Measurements from ENCODE around the gene ATL3.
"Not testable (repeated sequence)": the region's sequence is repeated elsewhere in the genome, so short reads cannot be mapped to it uniquely, and the experiment has no call there.

The ATL3 gene

DNA sequence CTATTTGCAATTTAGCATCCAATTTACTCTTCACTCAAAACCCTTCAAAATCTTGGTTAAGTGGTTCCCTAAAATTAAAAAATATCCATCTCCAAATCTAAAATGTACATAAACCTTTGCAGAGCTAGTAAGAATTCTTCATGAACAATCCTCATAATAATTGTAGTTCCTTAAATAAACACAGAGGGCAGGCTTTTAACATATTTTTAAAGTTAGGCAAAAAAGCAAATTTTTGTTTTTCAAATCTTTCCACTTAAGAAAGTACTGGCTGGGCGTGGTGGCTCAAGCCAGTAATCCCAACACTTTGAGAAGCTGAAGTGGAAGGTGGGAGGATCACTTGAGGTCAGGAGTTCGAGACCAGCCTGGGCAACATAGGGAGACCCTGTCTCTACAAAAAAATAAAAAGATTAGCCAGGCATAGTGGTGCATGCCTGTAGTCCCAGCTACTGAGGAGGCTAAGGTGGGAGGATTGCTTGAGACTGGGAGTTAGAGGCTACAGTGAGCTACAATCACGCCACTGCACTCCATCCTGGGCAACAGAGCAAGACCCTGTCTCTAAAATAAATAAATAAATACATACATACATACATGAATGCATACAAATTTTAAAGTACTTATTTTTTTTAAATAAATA, 31.9 kb downstream of the ATL3 start:
- H3K27ac ChIP-seq (replicated peaks; ENCODE audit: low read length) = no peak overlapping the region

GRCh38 chr11:63638436-63638835, 32.7 kb downstream of the ATL3 start:
- H2BK15ac ChIP-seq (ENCODE audit: low read length); H3K27ac ChIP-seq (replicated peaks; ENCODE audit: low read length); H3K14ac ChIP-seq (ENCODE audit: low read length); H3K4me3 ChIP-seq (ENCODE audit: low read length in 2 of 2); H3K4me1 ChIP-seq (ENCODE audit: control insufficient read depth in 2 of 2, insufficient read depth in 1 of 2, low read depth in 1 of 2, low read length in 2 of 2); H2BK12ac ChIP-seq (ENCODE audit: low read length); H3K9me3 ChIP-seq (replicated peaks in 1 of 2; ENCODE audit: control insufficient read depth in 2 of 2, insufficient read depth in 1 of 2, low read depth in 1 of 2, low read length in 2 of 2); H3K9ac ChIP-seq (ENCODE audit: low read depth, low read length, poor library complexity); H3K27me3 ChIP-seq (ENCODE audit: control insufficient read depth in 3 of 3, insufficient read depth in 3 of 3, low read depth in 1 of 3, low read length in 3 of 3); H3K4ac ChIP-seq (ENCODE audit: low read length); DNase-seq (ENCODE audit: low spot score); H3K79me1 ChIP-seq (ENCODE audit: low read depth, low read length); H2BK120ac ChIP-seq (ENCODE audit: low read depth, low read length); H3K36me3 ChIP-seq (replicated peaks in 1 of 2; ENCODE audit: control insufficient read depth in 2 of 2, insufficient read depth in 2 of 2, low read length in 2 of 2); H4K91ac ChIP-seq (ENCODE audit: low read depth, low read length, poor library complexity); H3K4me2 ChIP-seq (ENCODE audit: insufficient read depth, low read length, poor library complexity, severe bottlenecking); H2AK5ac ChIP-seq (ENCODE audit: low read depth, low read length); H2AFZ ChIP-seq (ENCODE audit: low read length); H3K18ac ChIP-seq (ENCODE audit: low read length); H4K8ac ChIP-seq (ENCODE audit: low read depth, low read length); H3K23ac ChIP-seq (ENCODE audit: low read depth, low read length, poor library complexity); H2BK5ac ChIP-seq (ENCODE audit: low read length): not testable (repeated sequence)
- WGBS, 2 donors (ENCODE audit: extremely low coverage in 2 of 2, insufficient read length in 2 of 2, insufficient replicate concordance in 1 of 2) = no CpG with 5 or more reads among the region's 8 CpGs

More for the DNA sequence above, 31.9 kb downstream of the ATL3 start:
- no peak overlapping the region for H3K23ac ChIP-seq (ENCODE audit: low read depth, low read length, poor library complexity)
- no peak overlapping the region for H2BK15ac ChIP-seq (ENCODE audit: low read length)
- no peak for DNase-seq (ENCODE audit: low spot score)
- H2AFZ ChIP-seq (ENCODE audit: low read length) = no peak overlapping the region
- H3K36me3 ChIP-seq (replicated peaks in 1 of 2; ENCODE audit: control insufficient read depth in 2 of 2, insufficient read depth in 2 of 2, low read length in 2 of 2) = peaks cover 3 to 8% of the 10 kb centered on the region in 2 donors
- no peak overlapping the region for H3K4me2 ChIP-seq (ENCODE audit: insufficient read depth, low read length, poor library complexity, severe bottlenecking)
- no peak overlapping the region for H3K4ac ChIP-seq (ENCODE audit: low read length)
- no peak overlapping the region for H4K91ac ChIP-seq (ENCODE audit: low read depth, low read length, poor library complexity)
- no peak overlapping the region for H3K4me3 ChIP-seq (ENCODE audit: low read length in 2 of 2)
- no CpG with 5 or more reads among the region's 3 CpGs for WGBS, 2 donors (ENCODE audit: extremely low coverage in 2 of 2, insufficient read length in 2 of 2, insufficient replicate concordance in 1 of 2)
- H3K14ac ChIP-seq (ENCODE audit: low read length) = no peak overlapping the region
- no peak overlapping the region for H3K9ac ChIP-seq (ENCODE audit: low read depth, low read length, poor library complexity)
- no peak overlapping the region for H2BK5ac ChIP-seq (ENCODE audit: low read length)
- no peak overlapping the region for H3K18ac ChIP-seq (ENCODE audit: low read length)
- H2BK120ac ChIP-seq (ENCODE audit: low read depth, low read length) = no peak overlapping the region
- no peak overlapping the region for H4K8ac ChIP-seq (ENCODE audit: low read depth, low read length)
- H2AK5ac ChIP-seq (ENCODE audit: low read depth, low read length) = no peak overlapping the region
- peaks cover 0 to 3% of the 10 kb centered on the region in 2 donors for H3K4me1 ChIP-seq (ENCODE audit: control insufficient read depth in 2 of 2, insufficient read depth in 1 of 2, low read depth in 1 of 2, low read length in 2 of 2)
- no peaks in the 10 kb centered on the region for H3K79me1 ChIP-seq (ENCODE audit: low read depth, low read length)
- H2BK12ac ChIP-seq (ENCODE audit: low read length) = no peak overlapping the region
- no peaks in the 10 kb centered on the region for H3K27me3 ChIP-seq (ENCODE audit: control insufficient read depth in 3 of 3, insufficient read depth in 3 of 3, low read depth in 1 of 3, low read length in 3 of 3)
- H3K9me3 ChIP-seq (replicated peaks in 1 of 2; ENCODE audit: control insufficient read depth in 2 of 2, insufficient read depth in 1 of 2, low read depth in 1 of 2, low read length in 2 of 2) = no peaks in the 10 kb centered on the region

GRCh38 chr11:63635762-63636465, 35.3 kb downstream of the ATL3 start:
- peaks cover 2 to 15% of the 10 kb centered on the region in 2 donors for H3K36me3 ChIP-seq (replicated peaks in 1 of 2; ENCODE audit: control insufficient read depth in 2 of 2, insufficient read depth in 2 of 2, low read length in 2 of 2)
- H3K18ac ChIP-seq (ENCODE audit: low read length) = no peak overlapping the region
- no CpG with 5 or more reads among the region's 10 CpGs for WGBS, 2 donors (ENCODE audit: extremely low coverage in 2 of 2, insufficient read length in 2 of 2, insufficient replicate concordance in 1 of 2)
- H3K4me1 ChIP-seq (ENCODE audit: control insufficient read depth in 2 of 2, insufficient read depth in 1 of 2, low read depth in 1 of 2, low read length in 2 of 2) = no peaks in the 10 kb centered on the region
- H3K4me2 ChIP-seq (ENCODE audit: insufficient read depth, low read length, poor library complexity, severe bottlenecking) = no peak overlapping the region
- H2BK15ac ChIP-seq (ENCODE audit: low read length) = no peak overlapping the region
- no peak overlapping the region for H2AK5ac ChIP-seq (ENCODE audit: low read depth, low read length)
- no peak overlapping the region for H3K4ac ChIP-seq (ENCODE audit: low read length)
- H3K27ac ChIP-seq (replicated peaks; ENCODE audit: low read length) = no peak overlapping the region
- H3K27me3 ChIP-seq (ENCODE audit: control insufficient read depth in 3 of 3, insufficient read depth in 3 of 3, low read depth in 1 of 3, low read length in 3 of 3) = no peaks in the 10 kb centered on the region
- H3K9me3 ChIP-seq (replicated peaks in 1 of 2; ENCODE audit: control insufficient read depth in 2 of 2, insufficient read depth in 1 of 2, low read depth in 1 of 2, low read length in 2 of 2) = no peaks in the 10 kb centered on the region
- no peak overlapping the region for H4K91ac ChIP-seq (ENCODE audit: low read depth, low read length, poor library complexity)
- no peak overlapping the region for H4K8ac ChIP-seq (ENCODE audit: low read depth, low read length)
- H3K79me1 ChIP-seq (ENCODE audit: low read depth, low read length) = no peaks in the 10 kb centered on the region
- H3K4me3 ChIP-seq (ENCODE audit: low read length in 2 of 2) = no peak overlapping the region
- no peak overlapping the region for H2BK120ac ChIP-seq (ENCODE audit: low read depth, low read length)
- DNase-seq (ENCODE audit: low spot score) = peak; percentile 62
- no peak overlapping the region for H2AFZ ChIP-seq (ENCODE audit: low read length)
- H3K14ac ChIP-seq (ENCODE audit: low read length) = no peak overlapping the region
- no peak overlapping the region for H2BK12ac ChIP-seq (ENCODE audit: low read length)
- no peak overlapping the region for H2BK5ac ChIP-seq (ENCODE audit: low read length)
- H3K9ac ChIP-seq (ENCODE audit: low read depth, low read length, poor library complexity) = no peak overlapping the region
- no peak overlapping the region for H3K23ac ChIP-seq (ENCODE audit: low read depth, low read length, poor library complexity)

- Histone ChIP-seq H2BK12ac (ENCODE audit: low read length) (no peak overlapping the region), H3K79me1 (ENCODE audit: low read depth, low read length) (no peaks in the 10 kb centered on the region), H3K23ac (ENCODE audit: low read depth, low read length, poor library complexity) (no peak overlapping the region), H2AFZ (ENCODE audit: low read length) (no peak overlapping the region), H2BK5ac (ENCODE audit: low read length) (no peak overlapping the region), H2AK5ac (ENCODE audit: low read depth, low read length) (no peak overlapping the region), H2BK120ac (ENCODE audit: low read depth, low read length) (no peak overlapping the region), H3K9me3 (replicated peaks in 1 of 2; ENCODE audit: control insufficient read depth in 2 of 2, insufficient read depth in 1 of 2, low read depth in 1 of 2, low read length in 2 of 2) (no peaks in the 10 kb centered on the region), H3K4me1 (ENCODE audit: control insufficient read depth in 2 of 2, insufficient read depth in 1 of 2, low read depth in 1 of 2, low read length in 2 of 2) (no peaks in the 10 kb centered on the region), H3K27ac (replicated peaks; ENCODE audit: low read length) (no peak overlapping the region), H3K4me2 (ENCODE audit: insufficient read depth, low read length, poor library complexity, severe bottlenecking) (no peak overlapping the region), H3K4ac (ENCODE audit: low read length) (no peak overlapping the region), H3K14ac (ENCODE audit: low read length) (no peak overlapping the region), H3K9ac (ENCODE audit: low read depth, low read length, poor library complexity) (no peak overlapping the region), H2BK15ac (ENCODE audit: low read length) (no peak overlapping the region), H4K91ac (ENCODE audit: low read depth, low read length, poor library complexity) (peak overlapping the region; percentile 53), H4K8ac (ENCODE audit: low read depth, low read length) (no peak overlapping the region), H3K27me3 (ENCODE audit: control insufficient read depth in 3 of 3, insufficient read depth in 3 of 3, low read depth in 1 of 3, low read length in 3 of 3) (no peaks in the 10 kb centered on the region), H3K4me3 (ENCODE audit: low read length in 2 of 2) (no peak overlapping the region), H3K18ac (ENCODE audit: low read length) (no peak overlapping the region), H3K36me3 (replicated peaks in 1 of 2; ENCODE audit: control insufficient read depth in 2 of 2, insufficient read depth in 2 of 2, low read length in 2 of 2) (peaks cover 2 to 26% of the 10 kb centered on the region in 2 donors)
- no peak for DNase-seq (ENCODE audit: low spot score)
- no CpG with 5 or more reads among the region's 3 CpGs for WGBS, 2 donors (ENCODE audit: extremely low coverage in 2 of 2, insufficient read length in 2 of 2, insufficient replicate concordance in 1 of 2)
Measured at GRCh38 chr11:63629426-63629825, 41.8 kb downstream of the ATL3 start.

Measured in neuronal stem cell (in vitro differentiated cells).